ENCODE data around the gene LONP2.

DNA sequence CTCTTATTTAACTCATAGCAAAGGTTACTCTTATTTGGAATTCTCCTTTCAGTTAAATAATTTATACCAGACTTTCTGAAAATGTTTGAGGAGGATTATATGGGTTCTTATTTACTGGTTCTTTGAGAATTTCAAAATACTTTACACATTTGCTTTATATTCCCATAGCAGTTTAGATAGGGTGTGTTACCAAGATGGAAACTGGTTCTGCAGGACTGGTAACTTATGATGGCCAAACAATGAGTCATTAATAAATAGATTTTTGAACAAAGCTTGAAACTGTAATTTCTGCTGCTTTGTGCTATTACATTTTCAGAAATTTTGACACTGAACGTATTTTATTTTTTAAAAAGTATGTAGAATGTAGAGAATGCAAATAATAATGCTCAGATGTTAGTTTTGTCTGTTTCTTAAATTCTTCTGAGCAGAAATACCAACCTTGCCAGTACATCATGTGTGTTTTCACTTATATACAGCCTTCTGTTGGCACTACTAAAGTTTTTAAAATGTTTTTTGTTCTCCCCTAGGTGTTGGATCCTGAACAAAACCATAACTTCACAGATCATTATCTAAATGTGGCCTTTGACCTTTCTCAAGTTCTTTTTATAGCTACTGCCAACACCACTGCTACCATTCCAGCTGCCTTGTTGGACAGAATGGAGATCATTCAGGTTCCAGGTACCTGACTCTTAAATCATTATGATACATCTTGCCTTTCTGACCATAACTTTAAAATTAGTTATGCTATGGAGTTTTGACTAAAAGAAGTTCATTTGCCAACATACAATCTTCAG is 51.6 kb downstream of the LONP2 start:
- no peak for TF ChIP-seq ELF1 (tag; IDR thresholded peaks at IDR 0.05)
- TF ChIP-seq MEF2A (IDR thresholded peaks at IDR 0.05; ENCODE audit: control insufficient read depth, low read depth, low read length), result no peak
